ENCODE measurements around the gene ABCA2.
A peak's percentile ranks its signal among the peaks of the same experiment; 100 is the strongest.

The ABCA2 gene

GRCh38 chr9:137030006-137030405, 2.0 kb upstream of the ABCA2 start:
- no peak for DNase-seq (ENCODE audit: low read depth in 2 of 2)

GRCh38 chr9:137029058-137029936, 1.3 kb upstream of the ABCA2 start:
- DNase-seq (ENCODE audit: low read depth in 2 of 2), result peak; percentile 64 to 69

- peak; percentile 48 to 67 for DNase-seq (ENCODE audit: low read depth in 2 of 2)
These were observed 423 bp upstream of the ABCA2 start for GRCh38 chr9:137028263-137029057.

- DNase-seq (ENCODE audit: low read depth in 2 of 2), result no peak
These were observed 1.2 kb downstream of the ABCA2 start for GRCh38 chr9:137026828-137027227.

GRCh38 chr9:137026384-137026783, 1.7 kb downstream of the ABCA2 start:
- DNase-seq (ENCODE audit: low read depth in 2 of 2), result no peak

- DNase-seq (ENCODE audit: low read depth in 2 of 2), result no peak
These were observed 2.5 kb downstream of the ABCA2 start for GRCh38 chr9:137025517-137025966.

- DNase-seq (ENCODE audit: low read depth in 2 of 2), result no peak
These were observed 4.5 kb downstream of the ABCA2 start for GRCh38 chr9:137023583-137023991.

- DNase-seq (ENCODE audit: low read depth in 2 of 2), result no peak
These were observed 4.9 kb downstream of the ABCA2 start for GRCh38 chr9:137023157-137023556.

- DNase-seq (ENCODE audit: low read depth in 2 of 2), result no peak
These were observed 5.4 kb downstream of the ABCA2 start for GRCh38 chr9:137022662-137023008.

- DNase-seq (ENCODE audit: low read depth in 2 of 2), result peak; percentile 56 to 62
These were observed 5.9 kb downstream of the ABCA2 start for GRCh38 chr9:137021979-137022661.

- DNase-seq (ENCODE audit: low read depth in 2 of 2), result no peak
These were observed 6.5 kb downstream of the ABCA2 start for GRCh38 chr9:137021568-137021978.

- DNase-seq (ENCODE audit: low read depth in 2 of 2), result no peak
These were observed 7.1 kb downstream of the ABCA2 start for GRCh38 chr9:137020771-137021567.

- DNase-seq (ENCODE audit: low read depth in 2 of 2), result no peak
These were observed 8.0 kb downstream of the ABCA2 start for GRCh38 chr9:137019891-137020683.

GRCh38 chr9:137018761-137019559, 9.1 kb downstream of the ABCA2 start:
- no peak for DNase-seq (ENCODE audit: low read depth in 2 of 2)

GRCh38 chr9:137017791-137018497, 10.1 kb downstream of the ABCA2 start:
- no peak for DNase-seq (ENCODE audit: low read depth in 2 of 2)

- no peak for DNase-seq (ENCODE audit: low read depth in 2 of 2)
These were observed 11.0 kb downstream of the ABCA2 start for GRCh38 chr9:137017071-137017470.

GRCh38 chr9:137016436-137016835, 11.6 kb downstream of the ABCA2 start:
- no peak for DNase-seq (ENCODE audit: low read depth in 2 of 2)

GRCh38 chr9:137015976-137016375, 12.1 kb downstream of the ABCA2 start:
- DNase-seq (ENCODE audit: low read depth in 2 of 2), result no peak

GRCh38 chr9:137015540-137015930, 12.5 kb downstream of the ABCA2 start:
- no peak for DNase-seq (ENCODE audit: low read depth in 2 of 2)

Data from stimulated activated CD4-positive, alpha-beta T cell treated with anti-CD3 and anti-CD28 coated beads, Interleukin-1b, Interleukin-23, amount 100 ng/mL, for 4 hours (primary cell).